M059J (cell line): ENCODE data around the gene PSMB10. TPM values are rescaled to one million over a fixed set of nuclear protein-coding genes. Genes with fewer than 3 reads are reported as not detected.

Source experiments
- DNase-seq: peaks from one replicate; pipeline ENCODE4 v3.0.0-alpha.2; 2012; ENCODE audit warnings: low read depth
- total RNA-seq: library from RNA; depleted of rRNA; stranded (reverse); fragments of >200 nt; shearing (Covaris generic); gene quantifications from 2 replicates; pipeline ENCODE4 v1.2.3, GENCODE V29; 2014

The PSMB10 gene
- total RNA-seq, 1 experiment from 2014 or later, result 63.5 TPM

- no peak for DNase-seq
These were observed 27.1 kb upstream of the PSMB10 start for GRCh38 chr16:67963662-67964321.

DNA sequence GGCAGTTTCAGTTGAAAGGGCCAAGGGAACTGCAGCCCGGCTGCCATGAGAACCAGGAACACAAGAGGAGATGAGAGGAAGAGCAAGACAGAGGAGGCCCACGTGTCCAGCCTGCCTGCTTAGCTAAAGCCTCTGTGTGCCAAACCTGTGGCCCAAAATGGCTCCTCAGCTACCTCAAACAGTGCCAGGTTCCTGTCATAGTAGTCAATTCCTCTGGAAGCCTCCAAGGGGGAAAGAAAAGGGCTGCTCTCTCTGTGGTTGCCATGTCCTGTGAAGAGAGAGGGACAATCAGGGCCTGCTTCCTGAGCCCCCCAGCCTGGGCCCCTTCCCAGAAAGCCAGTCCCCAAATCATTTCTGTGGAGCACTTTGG is 26.6 kb upstream of the PSMB10 start:
- DNase-seq, result no peak

DNA sequence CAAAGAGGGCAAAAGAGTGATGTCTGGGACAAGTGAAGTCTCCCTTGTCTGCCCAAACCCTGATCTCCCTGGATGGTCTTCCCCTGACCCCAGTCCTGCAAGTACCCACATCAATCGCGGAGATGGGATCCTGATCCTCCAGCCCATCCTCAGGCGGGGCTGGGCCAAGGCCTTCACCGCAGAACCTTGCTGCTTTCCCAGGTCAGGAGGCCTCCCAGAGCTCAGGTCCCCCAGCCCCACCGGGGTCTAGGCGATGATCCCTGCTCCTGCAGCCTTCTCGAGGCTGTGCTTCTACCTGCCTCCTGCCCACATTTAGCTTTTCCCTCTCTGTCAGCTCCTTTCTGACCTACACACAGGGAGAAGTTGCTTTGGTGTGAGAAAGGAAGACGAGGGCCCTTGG is 25.5 kb upstream of the PSMB10 start:
- DNase-seq, result no peak

DNA sequence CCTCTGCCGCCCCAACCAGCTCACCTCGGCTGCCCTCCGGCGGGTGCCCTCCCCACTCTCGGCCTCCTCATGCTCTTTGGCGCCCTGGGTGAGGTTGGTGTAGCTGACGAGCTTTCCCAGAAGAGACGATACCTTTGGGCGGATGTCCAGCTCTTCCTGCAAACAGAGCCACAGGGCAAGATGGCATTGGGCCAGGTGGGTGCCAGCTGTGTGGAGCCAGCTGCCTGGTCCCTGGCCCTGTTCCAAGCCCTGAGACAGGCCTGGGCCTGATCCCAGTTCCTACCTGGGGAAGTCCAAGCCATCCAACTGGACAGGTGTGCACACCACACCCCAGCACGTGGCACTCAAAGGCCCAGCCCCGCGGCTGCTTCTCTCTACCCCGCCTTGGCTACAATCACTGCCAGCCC is 24.9 kb upstream of the PSMB10 start:
- DNase-seq, result peak; percentile 37

GRCh38 chr16:67959536-67960329 is 23.1 kb upstream of the PSMB10 start:
- DNase-seq, result peak; percentile 77

DNA sequence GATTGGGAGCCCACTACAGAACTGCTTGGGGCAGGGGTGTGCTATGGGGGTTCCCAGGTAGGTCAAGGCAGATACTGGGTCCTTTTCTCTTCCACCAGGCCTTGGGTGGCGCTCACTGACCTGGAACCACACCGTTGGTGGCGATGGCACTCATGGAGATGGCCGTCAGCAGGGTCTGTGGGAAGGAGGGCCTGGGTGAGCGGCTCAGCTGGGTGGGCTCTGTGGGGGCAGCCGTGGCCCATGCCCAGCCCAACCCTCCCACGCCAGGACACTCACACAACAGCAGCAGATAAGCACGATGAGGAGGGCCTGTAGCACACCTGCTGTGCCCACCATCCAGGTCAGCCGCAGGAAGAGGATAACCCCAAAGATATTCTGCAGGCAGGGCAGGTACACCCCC is 21.0 kb upstream of the PSMB10 start:
- no peak for DNase-seq

DNA sequence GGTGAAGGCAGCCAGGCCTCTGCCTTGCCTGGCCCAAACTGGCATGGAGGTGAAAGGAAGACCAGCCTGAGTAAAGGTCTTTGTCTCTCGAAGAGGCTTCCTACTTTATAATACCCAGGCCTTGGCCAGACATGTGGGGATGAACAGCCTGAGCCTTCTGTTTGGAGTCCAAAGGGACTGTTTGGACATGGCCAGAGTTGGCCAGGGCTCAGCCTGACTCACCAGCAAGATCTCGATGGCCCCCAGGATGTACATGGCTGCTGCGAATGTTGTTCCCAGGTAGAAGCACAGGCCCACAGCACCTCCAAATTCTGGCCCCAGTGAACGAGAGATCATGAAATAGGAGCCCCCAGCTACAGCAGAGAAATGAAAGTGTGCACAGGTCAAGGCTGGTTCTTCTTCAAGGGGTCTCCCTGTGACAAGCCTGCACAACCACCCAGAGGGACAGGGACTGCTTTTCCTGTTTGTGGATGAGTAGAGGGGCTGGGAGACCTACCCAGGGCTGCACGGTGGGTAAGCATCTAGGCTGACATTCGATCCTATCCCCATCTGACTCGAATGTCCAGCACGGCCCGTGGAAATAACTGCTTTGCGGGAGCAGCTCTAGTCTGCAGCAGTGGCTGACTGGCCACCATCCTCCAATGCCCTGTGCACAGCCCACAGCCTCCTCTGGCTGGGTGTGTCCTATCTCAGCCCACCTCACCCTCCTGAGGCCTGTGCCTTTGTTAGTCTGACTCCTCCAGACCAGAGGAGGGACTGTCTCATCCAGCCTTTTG is 18.0 kb upstream of the PSMB10 start:
- no peak for DNase-seq

GRCh38 chr16:67953641-67954375 is 17.2 kb upstream of the PSMB10 start:
- no peak for DNase-seq

DNA sequence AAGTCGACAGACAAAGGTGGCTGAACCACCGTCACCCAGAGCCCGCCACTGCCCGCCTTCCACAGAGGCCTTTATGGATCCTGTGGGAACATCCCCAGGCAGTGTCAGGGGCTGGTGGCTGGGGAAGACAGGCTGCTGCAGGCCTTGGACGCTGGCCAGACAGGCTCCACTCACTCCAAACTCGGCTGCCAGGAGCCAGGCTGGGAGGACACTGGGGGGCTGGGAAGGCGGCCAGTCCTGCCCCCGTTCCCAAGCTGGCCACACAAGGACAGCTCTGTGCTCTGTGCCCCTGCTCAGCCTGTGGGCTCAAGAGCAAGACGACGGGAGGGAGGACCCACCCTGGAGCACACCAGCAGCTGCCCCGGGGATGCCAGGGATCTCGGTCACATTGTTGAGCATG is 14.8 kb upstream of the PSMB10 start:
- no peak for DNase-seq

DNA sequence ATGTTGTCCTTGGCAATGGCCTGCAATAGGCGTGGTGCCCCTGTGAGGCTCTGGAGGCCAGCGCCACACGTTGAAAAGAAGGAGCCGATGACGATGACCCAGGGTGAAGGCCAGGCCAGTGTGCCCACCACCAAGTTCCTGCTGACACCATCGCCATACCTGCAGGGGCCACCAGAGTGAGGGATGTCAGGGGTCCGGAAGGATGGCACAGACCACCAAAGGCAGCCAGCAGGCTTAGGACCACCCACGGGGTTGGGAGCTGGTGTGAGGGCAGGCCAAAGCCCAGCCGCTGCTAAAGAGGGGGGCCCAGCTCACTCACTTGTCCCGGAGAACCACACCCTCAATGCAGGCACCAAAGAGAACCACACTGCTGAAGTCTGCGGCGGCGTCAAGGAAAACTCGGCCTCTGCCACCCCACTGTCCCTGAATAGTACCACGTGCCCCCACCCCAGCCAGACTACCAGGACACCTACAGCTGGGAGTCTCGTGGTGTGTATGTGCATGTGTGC is 13.7 kb upstream of the PSMB10 start:
- no peak for DNase-seq

DNA sequence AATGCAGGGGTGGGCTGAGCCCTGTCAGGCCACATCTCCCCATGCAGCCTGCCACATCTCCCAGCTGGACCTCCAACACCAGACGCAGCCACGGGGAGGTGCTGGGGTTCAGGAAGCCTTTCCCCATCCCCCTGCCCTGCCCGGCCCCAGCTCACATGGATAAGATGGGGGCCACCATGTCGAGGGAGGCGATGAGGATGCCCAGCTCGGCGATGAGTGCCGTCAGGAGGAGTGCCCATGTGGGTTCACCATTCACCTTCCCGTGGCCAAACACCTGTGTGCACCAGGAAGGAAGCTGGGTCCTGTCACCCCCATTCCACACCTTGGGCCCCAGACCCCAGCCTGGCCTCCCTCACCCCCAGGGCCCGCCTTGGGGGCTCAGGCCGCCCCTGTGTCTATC is 13.0 kb upstream of the PSMB10 start:
- no peak for DNase-seq

DNA sequence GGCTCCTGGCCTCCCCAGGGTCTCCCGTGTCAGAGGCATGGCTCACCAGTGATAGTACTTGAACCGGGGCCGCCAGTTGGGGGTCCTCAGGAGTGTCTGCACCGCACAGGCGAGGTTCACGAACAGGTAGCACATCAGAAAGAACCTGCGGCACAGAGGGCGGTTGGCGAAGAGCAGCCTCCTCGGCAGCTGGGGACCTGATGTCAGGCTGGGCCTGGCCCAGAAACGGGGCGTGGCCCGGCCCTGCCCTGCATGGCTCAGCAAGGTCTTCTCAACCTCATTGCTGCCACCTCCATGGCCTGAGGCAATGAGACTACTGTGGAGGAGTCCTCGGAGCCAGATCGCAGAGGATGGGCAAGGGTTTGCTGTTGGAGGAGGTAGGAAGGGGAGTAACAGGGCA is 11.4 kb upstream of the PSMB10 start:
- peak; percentile 21 for DNase-seq

- no peak for DNase-seq
These were observed 10.4 kb upstream of the PSMB10 start for GRCh38 chr16:67946966-67947558.

GRCh38 chr16:67946128-67946569 is 9.5 kb upstream of the PSMB10 start:
- DNase-seq, result no peak

DNA sequence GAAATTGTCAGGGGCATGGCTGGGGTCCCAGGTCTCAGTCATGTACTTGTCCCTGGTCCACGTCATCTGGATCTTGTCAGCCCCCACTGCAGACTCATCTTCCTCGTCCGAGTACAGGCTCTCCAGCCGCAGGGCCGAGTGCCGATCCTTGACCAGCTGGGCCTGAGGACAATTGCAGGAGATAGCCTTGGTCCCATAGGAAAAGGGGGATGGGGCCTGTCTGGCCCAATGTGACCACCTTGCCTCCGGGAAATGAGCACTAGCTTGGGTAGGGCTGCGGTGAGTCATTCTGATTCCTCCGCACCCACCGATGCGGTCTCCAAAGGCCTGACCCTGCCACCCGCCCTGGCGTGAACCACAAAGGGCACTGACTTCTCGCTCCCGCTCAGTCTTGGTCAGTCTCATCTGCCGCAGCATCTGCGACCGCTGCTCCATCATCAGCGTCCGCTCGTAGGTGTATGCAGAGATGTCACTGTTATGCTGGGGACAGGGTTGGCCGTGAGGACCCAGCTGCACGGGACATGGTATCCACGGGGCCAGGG is 8.8 kb upstream of the PSMB10 start:
- no peak for DNase-seq

GRCh38 chr16:67944690-67945391 is 8.2 kb upstream of the PSMB10 start:
- DNase-seq, result no peak

GRCh38 chr16:67943619-67944504 is 7.2 kb upstream of the PSMB10 start, which contains the start of gene LCAT:
LCAT (minus strand) TSS chr16:67944120; CDS start chr16:67944101, 19 bp downstream.
- peak; percentile 8 for DNase-seq

DNA sequence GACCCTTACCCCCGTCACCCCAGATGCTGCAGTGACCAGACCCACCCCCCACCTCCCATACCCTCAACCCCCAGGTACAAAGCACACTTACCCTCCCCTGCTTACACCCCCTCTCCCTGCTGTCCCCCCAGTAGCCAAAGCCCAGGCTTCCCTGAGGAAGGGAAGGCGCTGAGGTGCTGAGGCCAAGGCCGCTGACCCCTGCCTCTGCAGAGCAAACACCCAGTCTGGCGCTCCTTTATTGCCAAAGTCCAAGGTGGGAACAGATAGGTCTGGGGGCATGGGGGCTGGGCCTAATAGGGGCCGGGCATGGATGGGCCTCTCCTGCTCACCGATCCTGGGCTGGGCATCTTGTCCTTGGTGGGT is 6.6 kb upstream of the PSMB10 start:
- DNase-seq, result no peak

DNA sequence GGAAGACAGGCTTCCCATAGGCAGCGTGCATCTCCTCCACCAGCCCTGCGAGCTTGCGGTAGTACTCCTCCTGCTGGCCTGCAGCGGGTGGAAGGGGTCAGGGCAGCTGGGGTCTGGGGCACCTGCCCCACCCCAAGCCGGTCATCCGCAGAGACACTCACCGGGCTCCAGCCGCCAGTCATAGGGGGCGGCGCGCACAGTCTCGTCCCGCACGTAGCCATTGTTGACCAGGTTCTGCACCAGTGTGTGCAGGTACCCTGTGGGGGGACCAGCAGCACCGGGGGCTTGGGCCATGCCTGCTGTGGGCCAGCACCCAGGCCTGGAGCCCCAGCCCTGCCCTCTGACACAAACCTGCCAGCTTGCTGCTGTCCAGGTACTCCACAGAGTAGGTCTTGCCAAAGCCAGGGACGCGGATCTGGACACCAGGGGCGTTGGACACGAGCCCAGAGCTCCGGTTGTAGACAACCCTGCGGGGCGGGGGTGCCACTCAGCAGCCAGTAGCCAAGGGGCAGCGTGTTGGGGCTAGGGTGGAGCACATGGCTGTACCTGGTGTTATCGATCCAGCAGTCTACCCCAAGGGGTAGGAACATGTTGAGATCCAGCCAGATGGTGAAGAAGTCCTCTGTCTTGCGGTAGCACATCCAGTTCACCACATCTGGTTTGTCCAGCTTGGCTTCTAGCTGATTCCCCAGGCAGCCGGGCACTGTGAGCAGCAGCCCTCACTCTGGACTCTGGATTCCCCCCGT is 6.0 kb upstream of the PSMB10 start:
- DNase-seq, result no peak
